Breast epithelium (tissue), 3 donors: ENCODE results near the gene DEFB113.

Experiments
- POLR2A ChIP-seq: fragments of 450-650 bp; IDR thresholded peaks from one replicate; pipeline ENCODE4 v1.6.1; 2016; ENCODE audit warnings: antibody characterized with exemption, mild to moderate bottlenecking, moderate library complexity
- POLR2AphosphoS5 ChIP-seq, 3 donors: sonication (generic); formaldehyde crosslinking; IDR thresholded peaks; one replicate each; pipeline ENCODE4 v1.6.1; 2017; ENCODE audit warnings: antibody characterized with exemption in 3 of 3
- TF ChIP-seq, protein P1 (sequence below), 3 donors: fragments of 450-650 bp; IDR thresholded peaks; one replicate each; pipeline ENCODE4 v1.5.1; 2016 to 2017; ENCODE audit warnings: antibody characterized with exemption in 3 of 3, mild to moderate bottlenecking in 3 of 3, moderate library complexity in 3 of 3

DNA sequence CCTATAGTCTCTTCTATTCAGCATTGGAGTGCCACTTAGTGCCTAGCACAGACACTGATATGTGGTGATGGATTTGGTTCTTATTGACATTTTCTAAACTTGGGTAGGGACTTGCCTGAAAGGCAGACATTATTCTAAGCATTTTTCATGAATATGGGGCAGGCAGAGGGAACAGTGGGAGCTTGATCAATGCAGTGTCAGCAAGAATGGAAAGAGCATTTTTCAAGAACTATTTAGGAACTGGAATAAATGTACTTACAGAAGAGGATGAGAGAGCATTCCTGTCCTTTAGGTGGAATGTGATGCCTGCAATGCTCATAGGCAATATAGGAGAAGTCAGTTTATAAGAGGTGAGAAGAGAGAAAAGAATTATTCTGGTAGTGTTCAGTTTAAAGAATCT is 31.6 kb downstream of the DEFB113 start:
- TF ChIP-seq, protein P1, sequence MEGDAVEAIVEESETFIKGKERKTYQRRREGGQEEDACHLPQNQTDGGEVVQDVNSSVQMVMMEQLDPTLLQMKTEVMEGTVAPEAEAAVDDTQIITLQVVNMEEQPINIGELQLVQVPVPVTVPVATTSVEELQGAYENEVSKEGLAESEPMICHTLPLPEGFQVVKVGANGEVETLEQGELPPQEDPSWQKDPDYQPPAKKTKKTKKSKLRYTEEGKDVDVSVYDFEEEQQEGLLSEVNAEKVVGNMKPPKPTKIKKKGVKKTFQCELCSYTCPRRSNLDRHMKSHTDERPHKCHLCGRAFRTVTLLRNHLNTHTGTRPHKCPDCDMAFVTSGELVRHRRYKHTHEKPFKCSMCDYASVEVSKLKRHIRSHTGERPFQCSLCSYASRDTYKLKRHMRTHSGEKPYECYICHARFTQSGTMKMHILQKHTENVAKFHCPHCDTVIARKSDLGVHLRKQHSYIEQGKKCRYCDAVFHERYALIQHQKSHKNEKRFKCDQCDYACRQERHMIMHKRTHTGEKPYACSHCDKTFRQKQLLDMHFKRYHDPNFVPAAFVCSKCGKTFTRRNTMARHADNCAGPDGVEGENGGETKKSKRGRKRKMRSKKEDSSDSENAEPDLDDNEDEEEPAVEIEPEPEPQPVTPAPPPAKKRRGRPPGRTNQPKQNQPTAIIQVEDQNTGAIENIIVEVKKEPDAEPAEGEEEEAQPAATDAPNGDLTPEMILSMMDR (IDR thresholded peaks at IDR 0.05): no peak
- TF ChIP-seq POLR2AphosphoS5 (IDR thresholded peaks at IDR 0.05): no peak
- TF ChIP-seq POLR2A: no peak
